H9 (cell line): ENCODE data around the gene LPAR2. TPM values are rescaled to one million over a fixed set of nuclear protein-coding genes. Genes with fewer than 3 reads are reported as not detected.

Experiments
- DNase-seq: peaks from one replicate; pipeline ENCODE4 v3.0.0-alpha.2; 2017
- H2AFZ ChIP-seq: one replicate; pipeline ENCODE4 v1.6.1; 2013; ENCODE audit warnings: mild to moderate bottlenecking, low read length, control low read depth, moderate library complexity
- H2AK5ac ChIP-seq: 2 replicates; pipeline ENCODE4 v1.6.1; 2013; ENCODE audit warnings: low read length, control low read depth, mixed read lengths; ENCODE audit not compliant: insufficient read length
- H2BK120ac ChIP-seq: one replicate; pipeline ENCODE4 v1.6.1; 2013; ENCODE audit warnings: low read depth, mild to moderate bottlenecking, low read length, control low read depth, inconsistent platforms; ENCODE audit not compliant: poor library complexity, severe bottlenecking
- H2BK12ac ChIP-seq: 2 replicates; pipeline ENCODE4 v1.6.1; 2013; ENCODE audit warnings: low read length, control low read depth, mixed read lengths, low read depth; ENCODE audit not compliant: insufficient read length
- H2BK15ac ChIP-seq: 2 replicates; pipeline ENCODE4 v1.6.1; 2013; ENCODE audit warnings: low read depth, low read length, control low read depth
- H2BK20ac ChIP-seq: one replicate; pipeline ENCODE4 v1.6.1; 2013; ENCODE audit warnings: low read depth, mild to moderate bottlenecking, low read length, control low read depth, inconsistent platforms; ENCODE audit not compliant: poor library complexity, severe bottlenecking
- H2BK5ac ChIP-seq: 2 replicates; pipeline ENCODE4 v1.6.1; 2013; ENCODE audit warnings: low read length, control low read depth, mixed read lengths; ENCODE audit not compliant: insufficient read length
- H3K14ac ChIP-seq: 2 replicates; pipeline ENCODE4 v1.6.1; 2013; ENCODE audit warnings: low read length, control low read depth; ENCODE audit not compliant: insufficient read depth
- H3K18ac ChIP-seq: 2 replicates; pipeline ENCODE4 v1.6.1; 2013; ENCODE audit warnings: low read depth, mild to moderate bottlenecking, mixed read lengths, low read length, control low read depth; ENCODE audit not compliant: insufficient read length
- H3K23ac ChIP-seq: 2 replicates; pipeline ENCODE4 v1.6.1; 2013; ENCODE audit warnings: low read length, control low read depth, mixed read lengths, low read depth; ENCODE audit not compliant: insufficient read length
- H3K23me2 ChIP-seq: 2 replicates; pipeline ENCODE4 v1.6.1; 2013; ENCODE audit warnings: low read depth, mild to moderate bottlenecking, mixed read lengths, low read length, control low read depth; ENCODE audit not compliant: insufficient read length, poor library complexity, severe bottlenecking
- H3K27ac ChIP-seq: 2 replicates; pipeline ENCODE4 v1.5.1; 2013; ENCODE audit warnings: low read length, control low read depth, mixed read lengths, low read depth; ENCODE audit not compliant: insufficient read length
- H3K27me3 ChIP-seq: 2 replicates; pipeline ENCODE4 v1.6.1; 2013; ENCODE audit warnings: low read length, control low read depth, inconsistent platforms; ENCODE audit not compliant: insufficient read depth
- H3K4ac ChIP-seq: 2 replicates; pipeline ENCODE4 v1.6.1; 2013; ENCODE audit warnings: low read depth, mild to moderate bottlenecking, control low read depth, inconsistent platforms, low read length, moderate library complexity
- H3K4me1 ChIP-seq: 2 replicates; pipeline ENCODE4 v1.6.1; 2013; ENCODE audit warnings: low read length, control low read depth, inconsistent platforms; ENCODE audit not compliant: insufficient read depth
- H3K4me2 ChIP-seq: 2 replicates; pipeline ENCODE4 v1.6.1; 2013; ENCODE audit warnings: low read length, control low read depth, mixed read lengths; ENCODE audit not compliant: insufficient read length, insufficient read depth
- H3K56ac ChIP-seq: 2 replicates; pipeline ENCODE4 v1.6.1; 2013; ENCODE audit warnings: low read depth, mild to moderate bottlenecking, mixed read lengths, low read length, control low read depth; ENCODE audit not compliant: insufficient read length
- H3K79me1 ChIP-seq: 2 replicates; pipeline ENCODE4 v1.6.1; 2013; ENCODE audit warnings: low read depth, mild to moderate bottlenecking, moderate library complexity, low read length, control low read depth, inconsistent platforms; ENCODE audit not compliant: insufficient read depth, poor library complexity, severe bottlenecking
- H3K79me2 ChIP-seq: 2 replicates; pipeline ENCODE4 v1.6.1; 2013; ENCODE audit warnings: low read length, control low read depth, inconsistent platforms; ENCODE audit not compliant: insufficient read depth
- H3K9ac ChIP-seq: 2 replicates; pipeline ENCODE4 v1.6.1; 2013; ENCODE audit warnings: low read length, control low read depth, mixed read lengths; ENCODE audit not compliant: insufficient read length; ENCODE audit errors: extremely low read depth
- H3K9me3 ChIP-seq: one replicate; pipeline ENCODE4 v1.6.1; 2013; ENCODE audit warnings: low read depth, low read length, inconsistent platforms; ENCODE audit not compliant: control insufficient read depth
- H3T11ph ChIP-seq: one replicate; pipeline ENCODE4 v1.6.1; 2013; ENCODE audit warnings: mild to moderate bottlenecking, low read length, control low read depth, inconsistent platforms
- H4K20me1 ChIP-seq: one replicate; pipeline ENCODE4 v1.6.1; 2013; ENCODE audit not compliant: control insufficient read depth, insufficient read length, insufficient read depth
- H4K5ac ChIP-seq: 2 replicates; pipeline ENCODE4 v1.6.1; 2013; ENCODE audit warnings: low read depth, mild to moderate bottlenecking, mixed read lengths, low read length, control low read depth; ENCODE audit not compliant: insufficient read length
- H4K8ac ChIP-seq: replicated peaks from 2 replicates; pipeline ENCODE4 v1.6.1; 2013; ENCODE audit warnings: low read length, control low read depth, mixed read lengths, low read depth; ENCODE audit not compliant: insufficient read length
- H4K91ac ChIP-seq: 2 replicates; pipeline ENCODE4 v1.6.1; 2013; ENCODE audit warnings: low read depth, mild to moderate bottlenecking, moderate library complexity, mixed read lengths, low read length, control low read depth; ENCODE audit not compliant: insufficient read length
- H3K27ac Mint-ChIP-seq, 3 experiments: 2 replicates in 2 of 3; 3 replicates in 1 of 3; pipeline ENCODE4 v1.8.0; 2020 to 2021; ENCODE audit warnings: mixed read lengths in 3 of 3, mild to moderate bottlenecking in 1 of 3, moderate library complexity in 1 of 3
- H3K27me3 Mint-ChIP-seq: 2 replicates; pipeline ENCODE4 v1.8.0; 2021; ENCODE audit warnings: low read depth, mild to moderate bottlenecking, moderate library complexity, mixed read lengths
- H3K36me3 Mint-ChIP-seq, 3 experiments: 2 replicates in 2 of 3; 3 replicates in 1 of 3; pipeline ENCODE4 v1.8.0; 2020 to 2021; ENCODE audit warnings: low read depth in 3 of 3, mixed read lengths in 3 of 3; ENCODE audit not compliant: insufficient read depth in 1 of 3
- H3K4me1 Mint-ChIP-seq, 2 experiments: 2 replicates each; pipeline ENCODE4 v1.8.0; 2020; ENCODE audit warnings: mixed read lengths in 2 of 2
- H3K4me3 Mint-ChIP-seq, 2 experiments: 2 replicates in 1 of 2; 3 replicates in 1 of 2; pipeline ENCODE4 v1.8.0; 2020 to 2021; ENCODE audit warnings: mild to moderate bottlenecking in 2 of 2, mixed read lengths in 2 of 2, moderate library complexity in 1 of 2
- H3K9me3 Mint-ChIP-seq, 2 experiments: 2 replicates in 1 of 2; 3 replicates in 1 of 2; pipeline ENCODE4 v1.8.0; 2020; ENCODE audit warnings: mild to moderate bottlenecking in 2 of 2, mixed read lengths in 2 of 2, moderate library complexity in 1 of 2
- WGBS: extraction: QIAGEN DNeasy Blood & Tissue Kit; methylation state at CpG from one replicate; pipeline ENCODE4 v1.1.7; 2013; ENCODE audit warnings: missing lambda C conversion rate, low lambda C conversion rate, mixed read lengths; ENCODE audit not compliant: insufficient read length; ENCODE audit errors: extremely low coverage; 5-methylcytosine and 5-hydroxymethylcytosine counted together
- total RNA-seq: library from RNA; stranded (reverse); gene quantifications from 2 replicates; pipeline ENCODE4 v1.2.1, GENCODE V29; 2021
- TF ChIP-seq, protein P1 (sequence below): fragments of 200-600 bp; sonication (generic); conservative IDR thresholded peaks from 3 replicates; pipeline ENCODE4 v1.8.0; 2021; ENCODE audit warnings: antibody characterized with exemption, mild to moderate bottlenecking

Gene LPAR2
- total RNA-seq, 1 experiment from 2014 or later: 51.8 TPM

GRCh38 chr19:19663256-19664120 is 35.5 kb upstream of the LPAR2 start, which contains the start of gene ATP13A1:
Gene ATP13A1, minus strand, starts transcription at chr19:19663676. Its CDS starts 10 bp downstream, at chr19:19663666.
- Mint-ChIP-seq H3K36me3 (peaks cover 14 to 28% (median 23%) of the 10 kb centered on the region in 3 experiments), H3K4me1 (peaks cover 27% of the 10 kb centered on the region in 2 experiments), H3K9me3 (no peaks in the 10 kb centered on the region), H3K27ac (peak within 1 kb of the TSS; percentile 98 to 99 (median 98)), H3K4me3 (peak within 1 kb of the TSS; percentile 86 to 95), H3K27me3 (no peaks in the 10 kb centered on the region)
- Histone ChIP-seq H2BK15ac (no peak within 1 kb of the TSS), H4K8ac (no peak within 1 kb of the TSS), H4K20me1 (no peaks in the 10 kb centered on the region), H3K27me3 (no peaks in the 10 kb centered on the region), H3K56ac (no peak within 1 kb of the TSS), H3K4me1 (peaks cover 6% of the 10 kb centered on the region; the same call in 1 of the 2 replicates), H3K27ac (no peak within 1 kb of the TSS), H4K5ac (no peak within 1 kb of the TSS), H2AK5ac (no peak within 1 kb of the TSS), H3K23ac (no peak within 1 kb of the TSS), H3K23me2 (peaks cover 5% of the 10 kb centered on the region), H2BK12ac (no peak within 1 kb of the TSS), H3K4ac (no peak within 1 kb of the TSS), H3K79me2 (peaks cover 20% of the 10 kb centered on the region; the same call in 1 of the 2 replicates), H3K79me1 (peaks cover 5% of the 10 kb centered on the region), H3K9me3 (no peaks in the 10 kb centered on the region), H3T11ph (no peak within 1 kb of the TSS), H3K4me2 (peak within 1 kb of the TSS; percentile 89), H3K14ac (peak within 1 kb of the TSS; percentile 36), H2BK120ac (no peak within 1 kb of the TSS), H3K9ac (peak within 1 kb of the TSS; percentile 37), H4K91ac (no peak within 1 kb of the TSS), H2BK5ac (no peak within 1 kb of the TSS), H3K18ac (peak within 1 kb of the TSS; percentile 81), H2BK20ac (no peak within 1 kb of the TSS), H2AFZ (no peak within 1 kb of the TSS)
- no CpG with 5 or more reads among the region's 85 CpGs for WGBS
- DNase-seq: peak; percentile 95
- TF ChIP-seq, protein P1, sequence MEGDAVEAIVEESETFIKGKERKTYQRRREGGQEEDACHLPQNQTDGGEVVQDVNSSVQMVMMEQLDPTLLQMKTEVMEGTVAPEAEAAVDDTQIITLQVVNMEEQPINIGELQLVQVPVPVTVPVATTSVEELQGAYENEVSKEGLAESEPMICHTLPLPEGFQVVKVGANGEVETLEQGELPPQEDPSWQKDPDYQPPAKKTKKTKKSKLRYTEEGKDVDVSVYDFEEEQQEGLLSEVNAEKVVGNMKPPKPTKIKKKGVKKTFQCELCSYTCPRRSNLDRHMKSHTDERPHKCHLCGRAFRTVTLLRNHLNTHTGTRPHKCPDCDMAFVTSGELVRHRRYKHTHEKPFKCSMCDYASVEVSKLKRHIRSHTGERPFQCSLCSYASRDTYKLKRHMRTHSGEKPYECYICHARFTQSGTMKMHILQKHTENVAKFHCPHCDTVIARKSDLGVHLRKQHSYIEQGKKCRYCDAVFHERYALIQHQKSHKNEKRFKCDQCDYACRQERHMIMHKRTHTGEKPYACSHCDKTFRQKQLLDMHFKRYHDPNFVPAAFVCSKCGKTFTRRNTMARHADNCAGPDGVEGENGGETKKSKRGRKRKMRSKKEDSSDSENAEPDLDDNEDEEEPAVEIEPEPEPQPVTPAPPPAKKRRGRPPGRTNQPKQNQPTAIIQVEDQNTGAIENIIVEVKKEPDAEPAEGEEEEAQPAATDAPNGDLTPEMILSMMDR: no peak; the same call in 2 of the 3 replicates
